ENCODE data around the gene NHEJ1.

NHEJ1 gene

DNA sequence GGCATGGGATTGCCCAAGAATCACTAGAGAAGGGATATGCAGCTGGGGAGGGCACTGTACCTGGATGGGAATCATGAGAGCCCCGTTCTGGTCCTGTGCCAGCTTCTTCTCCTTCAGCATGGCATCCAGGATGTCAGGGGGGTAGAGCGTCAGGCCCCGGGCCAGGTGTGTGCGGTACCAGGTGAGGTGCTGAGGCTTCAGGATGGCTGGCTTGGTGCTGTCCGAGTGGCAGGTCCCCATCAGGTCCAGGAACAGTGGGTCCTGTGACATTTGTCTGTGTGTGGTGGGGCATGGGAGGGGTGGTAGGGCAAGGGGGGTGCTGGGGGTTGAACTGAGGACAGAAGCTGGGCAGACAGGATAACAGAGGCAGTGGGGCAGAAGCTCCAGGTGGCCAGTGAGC is 132.5 kb downstream of the NHEJ1 start:
- no peak overlapping the region for H3K27ac ChIP-seq
- H3K9me3 ChIP-seq (ENCODE audit: control insufficient read depth, low read length): no peaks in the 10 kb centered on the region
- no peak overlapping the region for H2AFZ ChIP-seq
- no peak overlapping the region for H3K9ac ChIP-seq
- H3K27me3 ChIP-seq (ENCODE audit: control insufficient read depth, insufficient read depth, low read length): no peaks in the 10 kb centered on the region
- no peak overlapping the region for H3K4me3 ChIP-seq (ENCODE audit: low read depth, low read length)
- no peak overlapping the region for H3K4me2 ChIP-seq (ENCODE audit: low read length)
- TF ChIP-seq CTCF (IDR thresholded peaks at IDR 0.05): no peak
- no peaks in the 10 kb centered on the region for H3K36me3 ChIP-seq (ENCODE audit: control insufficient read depth, insufficient read depth, low read length)
- peaks cover 3% of the 10 kb centered on the region for H3K4me1 ChIP-seq
- no peaks in the 10 kb centered on the region for H3K79me2 ChIP-seq

GRCh38 chr2:219027511-219028055 is 133.0 kb downstream of the NHEJ1 start:
- no peak overlapping the region for H3K4me2 ChIP-seq (ENCODE audit: low read length)
- no peak for TF ChIP-seq CTCF (IDR thresholded peaks at IDR 0.05)
- no peak overlapping the region for H3K4me3 ChIP-seq (ENCODE audit: low read depth, low read length)
- H3K79me2 ChIP-seq: no peaks in the 10 kb centered on the region
- H3K27ac ChIP-seq: no peak overlapping the region
- no peaks in the 10 kb centered on the region for H3K36me3 ChIP-seq (ENCODE audit: control insufficient read depth, insufficient read depth, low read length)
- no peak overlapping the region for H2AFZ ChIP-seq
- no peak overlapping the region for H3K9ac ChIP-seq
- peaks cover 3% of the 10 kb centered on the region for H3K4me1 ChIP-seq
- no peaks in the 10 kb centered on the region for H3K27me3 ChIP-seq (ENCODE audit: control insufficient read depth, insufficient read depth, low read length)
- no peaks in the 10 kb centered on the region for H3K9me3 ChIP-seq (ENCODE audit: control insufficient read depth, low read length)

DNA sequence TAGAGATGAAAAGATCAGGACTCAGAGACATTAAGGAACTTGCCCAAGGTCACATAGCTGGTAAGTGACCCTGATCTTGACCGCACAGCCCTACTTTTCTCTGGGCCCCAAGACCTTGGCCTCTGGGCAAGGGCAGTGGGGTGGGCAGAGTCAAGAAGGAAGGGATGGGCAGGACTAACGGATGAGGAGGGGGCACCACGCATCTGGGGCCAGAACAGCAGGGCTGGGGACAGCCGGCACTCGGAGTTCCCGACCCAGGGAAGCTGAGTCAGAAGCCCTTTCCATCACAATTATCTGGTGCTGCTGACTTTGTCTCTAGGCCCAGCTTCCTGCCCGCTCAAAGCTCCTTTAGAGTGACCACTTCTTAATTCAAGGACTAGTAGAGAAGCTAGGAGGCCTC is 133.7 kb downstream of the NHEJ1 start:
- no peaks in the 10 kb centered on the region for H3K27me3 ChIP-seq (ENCODE audit: control insufficient read depth, insufficient read depth, low read length)
- no peak for TF ChIP-seq CTCF (IDR thresholded peaks at IDR 0.05)
- no peak overlapping the region for H3K9ac ChIP-seq

GRCh38 chr2:219025637-219026585 is 134.7 kb downstream of the NHEJ1 start:
- Histone ChIP-seq H3K4me1 (peaks cover 3% of the 10 kb centered on the region), H3K27me3 (ENCODE audit: control insufficient read depth, insufficient read depth, low read length) (no peaks in the 10 kb centered on the region), H3K79me2 (no peaks in the 10 kb centered on the region), H3K9me3 (ENCODE audit: control insufficient read depth, low read length) (no peaks in the 10 kb centered on the region), H3K27ac (no peak overlapping the region), H3K9ac (no peak overlapping the region), H3K36me3 (ENCODE audit: control insufficient read depth, insufficient read depth, low read length) (no peaks in the 10 kb centered on the region), H2AFZ (no peak overlapping the region), H3K4me2 (ENCODE audit: low read length) (no peak overlapping the region), H3K4me3 (ENCODE audit: low read depth, low read length) (no peak overlapping the region)
- TF ChIP-seq CTCF (IDR thresholded peaks at IDR 0.05): no peak

More for the DNA sequence above, 133.7 kb downstream of the NHEJ1 start:
- H3K4me3 ChIP-seq (ENCODE audit: low read depth, low read length): no peak overlapping the region
- no peaks in the 10 kb centered on the region for H3K36me3 ChIP-seq (ENCODE audit: control insufficient read depth, insufficient read depth, low read length)
- no peaks in the 10 kb centered on the region for H3K79me2 ChIP-seq
- H3K4me2 ChIP-seq (ENCODE audit: low read length): no peak overlapping the region
- no peaks in the 10 kb centered on the region for H3K9me3 ChIP-seq (ENCODE audit: control insufficient read depth, low read length)
- H3K27ac ChIP-seq: no peak overlapping the region
- H2AFZ ChIP-seq: no peak overlapping the region
- peaks cover 3% of the 10 kb centered on the region for H3K4me1 ChIP-seq
